ENCODE results near the gene PTMA.

DNA sequence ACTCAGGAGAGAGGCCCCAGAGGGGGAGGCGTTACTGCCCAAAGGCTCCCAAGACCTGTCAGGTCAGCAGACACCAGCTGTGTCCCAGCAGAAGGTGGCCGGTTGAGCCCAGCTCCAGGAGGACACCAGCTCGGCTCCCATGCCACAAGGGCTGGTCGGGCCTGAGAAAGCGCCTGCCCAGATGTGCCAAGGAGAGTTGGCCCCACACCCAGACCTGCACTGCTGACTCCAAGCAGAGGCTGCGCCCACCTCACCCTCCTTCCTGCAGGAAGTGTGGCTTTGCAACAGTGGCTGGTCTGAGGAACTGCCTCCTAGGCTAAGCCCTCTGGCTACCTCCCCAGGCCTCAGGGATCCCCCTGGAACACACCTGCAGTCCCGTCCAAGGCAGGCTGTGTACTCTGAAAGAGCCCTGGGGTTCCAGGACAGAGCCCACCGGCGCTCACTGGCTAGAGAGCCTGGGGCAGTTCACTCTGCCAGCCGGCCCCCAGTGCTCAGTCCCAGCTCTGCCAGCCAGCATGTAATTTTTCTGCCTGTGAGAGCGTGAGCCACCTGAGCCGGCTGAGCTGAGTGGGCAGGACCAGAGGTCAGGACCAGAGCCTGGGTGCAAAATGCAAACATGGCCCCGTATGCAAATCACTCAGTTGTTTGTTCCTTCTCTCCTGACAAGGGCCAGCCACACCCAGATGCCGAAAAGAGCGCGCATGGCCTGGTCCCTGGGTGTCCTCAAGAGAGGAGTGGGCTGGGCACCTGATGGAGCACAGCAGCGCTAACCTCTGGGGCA lies 36.9 kb upstream of the PTMA start:
- TF ChIP-seq, protein P1, sequence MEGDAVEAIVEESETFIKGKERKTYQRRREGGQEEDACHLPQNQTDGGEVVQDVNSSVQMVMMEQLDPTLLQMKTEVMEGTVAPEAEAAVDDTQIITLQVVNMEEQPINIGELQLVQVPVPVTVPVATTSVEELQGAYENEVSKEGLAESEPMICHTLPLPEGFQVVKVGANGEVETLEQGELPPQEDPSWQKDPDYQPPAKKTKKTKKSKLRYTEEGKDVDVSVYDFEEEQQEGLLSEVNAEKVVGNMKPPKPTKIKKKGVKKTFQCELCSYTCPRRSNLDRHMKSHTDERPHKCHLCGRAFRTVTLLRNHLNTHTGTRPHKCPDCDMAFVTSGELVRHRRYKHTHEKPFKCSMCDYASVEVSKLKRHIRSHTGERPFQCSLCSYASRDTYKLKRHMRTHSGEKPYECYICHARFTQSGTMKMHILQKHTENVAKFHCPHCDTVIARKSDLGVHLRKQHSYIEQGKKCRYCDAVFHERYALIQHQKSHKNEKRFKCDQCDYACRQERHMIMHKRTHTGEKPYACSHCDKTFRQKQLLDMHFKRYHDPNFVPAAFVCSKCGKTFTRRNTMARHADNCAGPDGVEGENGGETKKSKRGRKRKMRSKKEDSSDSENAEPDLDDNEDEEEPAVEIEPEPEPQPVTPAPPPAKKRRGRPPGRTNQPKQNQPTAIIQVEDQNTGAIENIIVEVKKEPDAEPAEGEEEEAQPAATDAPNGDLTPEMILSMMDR (IDR thresholded peaks at IDR 0.05): peak in 2 of 12 donors; percentile 10 to 24
- TF ChIP-seq POLR2A (IDR thresholded peaks at IDR 0.05): no peak

Data from heart left ventricle (tissue), 13 donors.